Thyroid gland (tissue), 4 donors: ENCODE measurements around the gene SLC35E1.

ENCODE experiments used
- CTCF ChIP-seq, 6 experiments: fragments of 200-600 bp in 3 of 6; fragments of 450-650 bp in 3 of 6; sonication (generic) in 3 of 6; IDR thresholded peaks; one replicate each; pipeline ENCODE4 v1.5.1; 2016 to 2019; ENCODE audit warnings: antibody characterized with exemption in 6 of 6, mild to moderate bottlenecking in 2 of 6, inconsistent platforms in 1 of 6, moderate library complexity in 1 of 6
- POLR2A ChIP-seq, 2 donors: fragments of 450-650 bp; IDR thresholded peaks; one replicate each; pipeline ENCODE4 v1.6.1; 2017; ENCODE audit warnings: antibody characterized with exemption in 2 of 2, mild to moderate bottlenecking in 2 of 2, moderate library complexity in 1 of 2

GRCh38 chr19:16573925-16574324 is 1.7 kb upstream of the SLC35E1 start:
- TF ChIP-seq POLR2A (IDR thresholded peaks at IDR 0.05) (no peak), CTCF (IDR thresholded peaks at IDR 0.05) (no peak)
